GM12801 (cell line): Measurements from ENCODE around the gene FOXO6.

Experiments
- TF ChIP-seq, protein P1 (sequence below): IDR thresholded peaks from one replicate; pipeline ENCODE4 v1.5.1; 2011; ENCODE audit warnings: control low read depth; ENCODE audit not compliant: insufficient read length; ENCODE audit errors: extremely low read depth

FOXO6 gene

GRCh38 chr1:41343790-41344699 lies 17.2 kb upstream of the FOXO6 start:
- TF ChIP-seq, protein P1, sequence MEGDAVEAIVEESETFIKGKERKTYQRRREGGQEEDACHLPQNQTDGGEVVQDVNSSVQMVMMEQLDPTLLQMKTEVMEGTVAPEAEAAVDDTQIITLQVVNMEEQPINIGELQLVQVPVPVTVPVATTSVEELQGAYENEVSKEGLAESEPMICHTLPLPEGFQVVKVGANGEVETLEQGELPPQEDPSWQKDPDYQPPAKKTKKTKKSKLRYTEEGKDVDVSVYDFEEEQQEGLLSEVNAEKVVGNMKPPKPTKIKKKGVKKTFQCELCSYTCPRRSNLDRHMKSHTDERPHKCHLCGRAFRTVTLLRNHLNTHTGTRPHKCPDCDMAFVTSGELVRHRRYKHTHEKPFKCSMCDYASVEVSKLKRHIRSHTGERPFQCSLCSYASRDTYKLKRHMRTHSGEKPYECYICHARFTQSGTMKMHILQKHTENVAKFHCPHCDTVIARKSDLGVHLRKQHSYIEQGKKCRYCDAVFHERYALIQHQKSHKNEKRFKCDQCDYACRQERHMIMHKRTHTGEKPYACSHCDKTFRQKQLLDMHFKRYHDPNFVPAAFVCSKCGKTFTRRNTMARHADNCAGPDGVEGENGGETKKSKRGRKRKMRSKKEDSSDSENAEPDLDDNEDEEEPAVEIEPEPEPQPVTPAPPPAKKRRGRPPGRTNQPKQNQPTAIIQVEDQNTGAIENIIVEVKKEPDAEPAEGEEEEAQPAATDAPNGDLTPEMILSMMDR = no peak

DNA sequence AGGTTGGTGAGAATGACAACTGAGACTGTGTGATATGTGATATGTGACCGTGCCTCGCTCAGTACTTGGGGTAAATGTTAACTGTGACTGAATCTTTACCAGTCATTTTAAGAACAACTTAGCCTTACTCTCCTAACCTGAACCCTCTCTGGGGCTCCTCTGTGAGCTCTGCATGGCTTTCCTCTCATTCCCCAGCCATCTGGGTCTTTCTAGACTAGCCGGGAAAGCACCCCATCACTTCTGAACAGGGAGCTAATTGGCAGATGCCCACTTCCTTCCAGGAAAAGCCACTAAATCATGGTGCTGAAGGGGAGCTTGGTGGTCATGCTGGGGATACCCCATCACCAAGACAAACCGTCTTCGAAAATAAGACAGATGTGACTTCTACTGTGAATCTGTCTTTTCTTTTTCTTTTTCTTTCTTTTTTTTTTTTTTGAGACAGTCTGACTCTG lies 16.5 kb upstream of the FOXO6 start:
- TF ChIP-seq, protein P1 = no peak

DNA sequence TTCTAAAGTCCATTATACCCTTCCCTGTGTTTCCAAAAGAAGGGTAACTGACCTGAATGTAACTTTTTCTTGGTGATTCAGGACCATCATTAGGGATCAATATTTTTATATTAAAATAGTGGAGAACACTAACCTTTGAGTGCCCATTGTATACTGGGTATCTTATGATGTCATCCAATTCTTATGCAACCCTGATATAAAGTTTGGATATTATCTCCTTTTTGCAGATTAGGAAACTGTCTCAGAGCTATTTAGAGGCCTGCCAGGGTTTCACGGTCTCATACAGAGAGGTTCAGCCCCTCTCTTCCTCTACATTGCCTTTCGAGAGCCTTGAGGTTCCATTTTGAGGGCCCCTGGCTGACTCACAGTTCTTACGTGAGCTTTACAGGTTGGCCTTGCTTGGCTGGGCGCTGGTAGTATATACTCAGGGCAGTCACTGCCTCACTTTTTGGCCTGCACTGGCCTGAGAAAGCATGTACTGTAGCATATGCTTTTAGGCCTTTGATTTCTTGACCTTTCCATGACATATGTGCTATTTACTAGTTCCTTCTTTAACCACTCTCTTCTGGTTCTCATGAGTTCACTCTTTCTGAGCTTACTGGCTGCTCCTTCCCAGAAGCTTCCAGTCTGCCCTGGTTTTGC lies 15.7 kb upstream of the FOXO6 start:
- TF ChIP-seq, protein P1 = no peak

DNA sequence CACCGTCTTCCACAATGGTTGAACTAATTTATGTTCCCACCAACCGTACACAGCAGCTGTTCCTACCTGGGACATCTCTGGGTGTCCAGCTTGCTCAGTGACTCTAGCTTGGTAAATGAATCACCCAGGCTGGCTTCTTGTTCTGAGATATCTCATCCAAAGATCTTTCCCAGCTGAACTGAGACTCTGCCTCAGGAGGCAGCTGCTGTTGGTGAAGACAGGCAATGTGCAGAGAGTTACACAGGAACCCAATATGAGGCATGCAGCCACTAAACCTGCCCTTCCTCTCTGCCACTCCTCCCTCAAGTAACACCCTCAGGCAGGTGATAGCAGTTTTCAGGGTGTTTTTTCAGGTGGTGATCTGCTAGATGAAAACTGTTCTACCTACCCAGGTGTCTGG lies 14.0 kb upstream of the FOXO6 start:
- TF ChIP-seq, protein P1 = no peak

DNA sequence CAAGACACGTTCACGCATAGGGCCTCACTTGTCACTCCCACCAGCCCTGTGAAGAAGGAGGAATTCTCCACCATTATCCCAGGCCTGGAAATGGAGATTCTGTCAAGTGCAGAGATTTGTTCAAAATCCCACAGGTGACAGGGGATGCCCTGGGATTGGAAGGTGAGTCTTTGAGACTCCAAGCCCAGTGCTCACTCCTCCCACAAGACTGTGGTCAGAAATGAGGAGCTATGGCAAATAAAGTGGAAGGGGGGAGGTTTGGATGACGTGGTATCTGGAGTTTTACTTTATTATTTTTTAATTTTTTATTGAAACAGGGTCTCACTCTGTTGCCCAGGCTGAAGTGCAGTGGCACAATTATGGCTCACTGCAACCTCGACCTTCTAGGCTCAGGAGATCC lies 12.8 kb upstream of the FOXO6 start:
- TF ChIP-seq, protein P1 = no peak

DNA sequence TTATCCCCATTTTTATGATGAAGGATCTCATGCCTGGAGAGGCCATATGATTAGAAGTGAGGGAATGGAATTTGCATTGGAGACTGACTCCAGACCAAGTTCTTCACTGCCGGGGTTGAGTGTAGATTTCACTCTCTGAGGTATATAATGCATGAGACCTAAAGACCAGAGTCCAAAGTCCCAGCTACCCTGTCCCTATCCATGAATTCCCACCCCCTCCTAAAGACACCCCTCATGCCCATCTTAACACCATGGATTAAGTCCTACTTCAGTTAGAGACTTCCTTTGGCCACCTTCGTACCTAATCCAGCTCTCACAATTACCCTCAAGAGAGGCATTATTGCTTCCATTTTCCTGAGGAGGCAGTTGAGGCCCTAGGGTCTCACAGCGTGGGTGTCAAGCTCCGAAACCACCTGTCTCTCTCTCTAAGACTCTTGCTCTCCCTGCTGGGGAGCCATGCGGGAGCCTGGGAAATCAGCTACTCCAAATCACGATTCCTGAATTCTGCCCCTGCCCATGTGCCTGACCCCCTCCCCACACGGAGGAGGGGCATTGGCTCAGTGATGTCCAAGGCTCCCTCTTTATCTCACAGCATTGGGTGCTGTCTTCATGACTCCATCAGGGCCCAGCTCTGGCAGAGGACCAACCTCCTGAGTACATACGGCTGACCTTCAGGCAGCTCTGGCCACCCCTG lies 11.7 kb upstream of the FOXO6 start:
- TF ChIP-seq, protein P1 = no peak

GRCh38 chr1:41350055-41350378 lies 11.2 kb upstream of the FOXO6 start:
- TF ChIP-seq, protein P1 = no peak
